A673 (cell line): Measurements from ENCODE around the gene RASL12. TPM values are rescaled to one million over a fixed set of nuclear protein-coding genes. Genes with fewer than 3 reads are reported as not detected.
"Not testable (repeated sequence)": the region's sequence is repeated elsewhere in the genome, so short reads cannot be mapped to it uniquely, and the experiment has no call there.

Source experiments
- BruUV-seq: library from RNA; stranded (reverse); fragments of 400-500 nt; replicated peaks from 2 replicates; lab custom pipeline; 2021; lab: Mats Ljungman, UMichigan
- CTCF ChIA-PET: fragments of 300-600 bp; sonication (Branson Sonifier 250); formaldehyde crosslinking; loops from one replicate; lab custom pipeline; 2022; ENCODE audit warnings: antibody characterized with exemption; lab: Charles Lee
- POLR2A ChIA-PET: fragments of 300-600 bp; sonication (Branson Sonifier 250); formaldehyde crosslinking; loops from one replicate; lab custom pipeline; 2022; ENCODE audit warnings: antibody characterized with exemption; ENCODE audit not compliant: low non-redundant PET; lab: Charles Lee
- DNase-seq: peaks from one replicate; pipeline ENCODE4 v3.0.0-alpha.2; 2015; ENCODE audit warnings: low spot score
- H3K27ac ChIP-seq: fragments of 200-600 bp; sonication (generic); 2 replicates; pipeline ENCODE4 v1.5.1; 2016; ENCODE audit warnings: mixed run types, low read depth, mild to moderate bottlenecking, mixed read lengths, antibody characterized with exemption, low read length; ENCODE audit not compliant: poor library complexity, severe bottlenecking
- H3K27me3 ChIP-seq: fragments of 200-600 bp; sonication (generic); replicated peaks from 2 replicates; pipeline ENCODE4 v1.6.1; 2017; ENCODE audit warnings: mixed run types, low read depth, mild to moderate bottlenecking, mixed read lengths, antibody characterized with exemption, low read length; ENCODE audit not compliant: insufficient read depth, poor library complexity
- H3K36me3 ChIP-seq: fragments of 200-600 bp; sonication (generic); 2 replicates; pipeline ENCODE4 v1.6.1; 2016; ENCODE audit warnings: mixed run types, mild to moderate bottlenecking, mixed read lengths, antibody characterized with exemption, low read length; ENCODE audit not compliant: insufficient read depth, poor library complexity, severe bottlenecking
- H3K4me1 ChIP-seq: fragments of 200-600 bp; sonication (generic); 2 replicates; pipeline ENCODE4 v1.6.1; 2017; ENCODE audit warnings: mixed run types, mild to moderate bottlenecking, mixed read lengths, antibody characterized with exemption, low read length; ENCODE audit not compliant: insufficient read depth, poor library complexity, severe bottlenecking
- H3K4me3 ChIP-seq: fragments of 200-600 bp; sonication (generic); 2 replicates; pipeline ENCODE4 v1.5.1; 2016; ENCODE audit warnings: low read depth, mixed run types, mild to moderate bottlenecking, mixed read lengths, low read length; ENCODE audit not compliant: poor library complexity, severe bottlenecking
- H3K9me3 ChIP-seq: fragments of 200-600 bp; sonication (generic); 2 replicates; pipeline ENCODE4 v1.6.1; 2016; ENCODE audit warnings: mixed run types, low read depth, mild to moderate bottlenecking, mixed read lengths, antibody characterized with exemption, low read length; ENCODE audit not compliant: poor library complexity, severe bottlenecking
- CTCF ChIP-seq: fragments of 300-800, 200-600 bp; sonication (generic); conservative IDR thresholded peaks from 2 replicates; pipeline ENCODE4 v1.5.1; 2017; ENCODE audit warnings: low read depth, mild to moderate bottlenecking, antibody characterized with exemption, low read length, moderate library complexity, mixed read lengths
- EZH2 ChIP-seq: fragments of 200-600 bp; sonication (generic); IDR thresholded peaks from 2 replicates; pipeline ENCODE4 v1.6.1; 2017; ENCODE audit warnings: borderline replicate concordance, low read depth, mild to moderate bottlenecking, mixed read lengths, antibody characterized with exemption, low read length; ENCODE audit not compliant: poor library complexity, severe bottlenecking
- intact Hi-C: fragments of 100-400 bp; cut with micrococcal nuclease; formaldehyde crosslinking; loops from one replicate; pipeline ENCODE4 v1.10.0; 2022; ENCODE audit not compliant: unreplicated experiment
- total RNA-seq: library from RNA; stranded (reverse); gene quantifications from 2 replicates; pipeline ENCODE4 v1.2.3, GENCODE V29; 2021

RASL12 gene
- total RNA-seq, 1 experiment from 2014 or later: 0.69 TPM

GRCh38 chr15:65100442-65100841, 32.7 kb upstream of the RASL12 start:
- ChIA-PET CTCF (no interaction called here), POLR2A (no interaction called here)
- Histone ChIP-seq H3K4me3 (no peak overlapping the region), H3K9me3 (no peaks in the 10 kb centered on the region), H3K36me3 (peaks cover 5% of the 10 kb centered on the region), H3K4me1 (no peaks in the 10 kb centered on the region), H3K27ac (no peak overlapping the region), H3K27me3 (no peaks in the 10 kb centered on the region)
- no peak for DNase-seq
- intact Hi-C loops: no loop called here
- TF ChIP-seq EZH2: no peak
- TF ChIP-seq CTCF: no peak
- no TSS peak for BruUV-seq

GRCh38 chr15:65099801-65100200, 32.0 kb upstream of the RASL12 start:
- POLR2A ChIA-PET, DNase-seq, H3K4me1 ChIP-seq, CTCF ChIA-PET, H3K9me3 ChIP-seq, H3K27me3 ChIP-seq, H3K36me3 ChIP-seq, intact Hi-C loops, H3K4me3 ChIP-seq, H3K27ac ChIP-seq, BruUV-seq: not testable (repeated sequence)

- no peak for TF ChIP-seq CTCF
- CTCF ChIA-PET: interaction anchor here (0.7 kb wide), 1 partner anchor 33 kb away, joined by 5 read pairs; no protein-coding TSS in a partner anchor
- no peaks in the 10 kb centered on the region for H3K4me1 ChIP-seq
Measured at GRCh38 chr15:65099336-65099735, 31.5 kb upstream of the RASL12 start.

GRCh38 chr15:65097651-65098263, 30.0 kb upstream of the RASL12 start:
- Histone ChIP-seq H3K27ac (no peak overlapping the region), H3K27me3 (no peaks in the 10 kb centered on the region), H3K4me1 (no peaks in the 10 kb centered on the region), H3K36me3 (peaks cover 5% of the 10 kb centered on the region), H3K4me3 (no peak overlapping the region), H3K9me3 (no peaks in the 10 kb centered on the region)
- intact Hi-C loops: no loop called here
- TF ChIP-seq EZH2 (no peak), CTCF (no peak)
- ChIA-PET CTCF (no interaction called here), POLR2A (no interaction called here)
- no peak for DNase-seq
- BruUV-seq: no TSS peak

More at GRCh38 chr15:65099336-65099735, 31.5 kb upstream of the RASL12 start:
- H3K9me3 ChIP-seq: no peaks in the 10 kb centered on the region
- peaks cover 5% of the 10 kb centered on the region for H3K36me3 ChIP-seq
- POLR2A ChIA-PET: no interaction called here
- intact Hi-C loops: no loop called here
- no peak overlapping the region for H3K27ac ChIP-seq
- DNase-seq: no peak
- no TSS peak for BruUV-seq
- H3K27me3 ChIP-seq: no peaks in the 10 kb centered on the region
- H3K4me3 ChIP-seq: no peak overlapping the region
